ENCODE data around the gene GPR158.

GRCh38 chr10:25504306-25504705 is 329.5 kb downstream of the GPR158 start:
- TF ChIP-seq POLR2AphosphoS5 (IDR thresholded peaks at IDR 0.05; ENCODE audit: low read depth) (no peak), CTCF (IDR thresholded peaks at IDR 0.05; ENCODE audit: insufficient read depth, low read length) (no peak), REST (IDR thresholded peaks at IDR 0.05; ENCODE audit: insufficient replicate concordance, low read depth) (no peak)

Data from HL-60 (cell line).